HG03432 (cell line): ENCODE data around the gene CACNA2D3.

ENCODE experiments used
- ATAC-seq: cut with Tn5 transposase; IDR thresholded peaks from one replicate; pipeline ENCODE4 v1.9.1; 2021; ENCODE audit warnings: mild to moderate bottlenecking, moderate library complexity; ENCODE audit not compliant: unreplicated experiment

Gene CACNA2D3

DNA sequence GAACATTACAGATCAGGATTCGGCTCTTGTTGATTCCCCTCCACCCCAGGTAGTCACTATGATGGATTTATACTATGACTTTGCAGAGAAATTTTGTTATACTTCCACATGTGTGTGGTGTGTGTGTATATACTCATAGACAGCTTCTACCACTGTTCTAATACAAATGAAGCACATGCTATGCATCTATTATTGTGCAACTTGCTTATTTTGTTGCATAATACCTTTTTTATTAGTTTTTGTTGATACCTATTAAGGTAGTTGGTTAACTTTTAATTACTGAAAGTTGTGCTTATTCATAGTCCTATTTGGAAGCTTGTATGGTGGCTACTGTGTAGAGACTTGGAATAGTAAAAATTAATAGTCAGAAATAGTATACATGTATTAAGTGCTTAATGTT is 140.6 kb downstream of the CACNA2D3 start:
- ATAC-seq = no peak

DNA sequence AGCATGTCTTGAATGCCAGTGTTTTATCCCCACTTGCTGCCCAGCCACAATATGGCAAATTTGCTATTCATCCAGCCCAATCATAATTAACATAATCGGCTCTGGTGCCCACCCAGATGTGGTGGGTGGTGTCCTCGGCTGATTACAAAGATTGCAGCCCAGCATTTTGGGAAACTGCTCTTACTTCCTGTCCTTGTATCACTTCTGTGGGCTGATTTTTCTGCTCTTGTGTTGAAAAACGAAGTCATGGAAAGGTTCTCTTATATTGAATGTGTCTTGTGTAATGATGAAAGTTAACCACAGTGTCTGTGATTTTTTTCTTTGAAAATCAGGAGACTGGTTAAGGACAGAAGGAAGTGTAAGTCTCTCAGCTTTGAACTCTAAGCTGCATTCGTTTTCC is 141.7 kb downstream of the CACNA2D3 start:
- ATAC-seq = no peak

DNA sequence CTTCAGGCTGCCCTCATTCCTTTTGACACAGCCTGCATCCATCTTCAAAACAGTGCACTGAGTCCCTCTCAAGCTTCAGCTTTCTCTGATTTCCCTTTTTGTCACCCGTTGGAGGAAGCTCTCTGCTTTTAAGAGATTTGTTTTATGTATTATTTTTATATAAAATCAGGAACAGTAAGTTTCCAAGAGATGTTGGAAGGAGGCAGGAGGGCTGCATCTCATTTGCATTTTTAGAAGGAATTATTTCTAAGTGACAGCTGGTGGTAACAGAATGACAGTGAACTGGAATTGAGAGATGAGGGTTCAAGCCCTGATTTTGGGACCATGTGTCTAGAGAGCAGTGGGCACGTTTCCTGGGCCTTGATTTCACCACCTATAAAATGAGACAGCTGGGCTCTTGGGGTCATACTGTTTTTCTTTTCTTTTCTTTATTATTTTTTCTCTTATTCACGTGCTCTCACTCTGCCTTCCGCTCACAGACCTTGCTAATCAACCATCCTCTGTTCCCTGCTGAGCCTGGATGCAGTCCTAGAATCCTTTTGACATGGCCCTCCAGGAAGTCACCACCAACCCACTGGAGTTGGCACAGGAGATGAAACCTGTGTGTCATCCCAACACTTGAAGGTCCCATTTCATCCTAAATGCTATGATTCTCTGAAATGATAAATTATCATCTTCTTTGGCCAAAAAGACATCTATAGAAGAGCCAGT is 148.6 kb downstream of the CACNA2D3 start:
- no peak for ATAC-seq

DNA sequence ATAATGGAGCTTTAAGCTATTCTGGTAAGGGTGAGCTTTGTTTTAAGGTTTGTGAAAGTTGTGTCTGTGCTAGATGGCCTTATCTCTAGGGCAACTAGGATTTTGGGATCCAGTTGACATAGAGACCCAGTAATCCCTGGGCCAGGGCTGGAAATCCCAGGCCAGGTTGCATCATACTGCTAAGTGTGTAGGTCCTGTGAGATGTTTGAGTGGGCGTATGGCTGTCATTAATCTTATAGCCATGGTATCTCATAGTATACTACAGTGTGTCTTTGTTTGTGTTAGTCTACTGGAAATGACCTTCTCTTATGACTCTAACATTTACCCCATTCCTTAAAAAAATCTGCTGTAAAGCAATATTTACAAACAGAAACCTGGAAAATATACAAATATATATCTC is 151.4 kb downstream of the CACNA2D3 start:
- no peak for ATAC-seq

DNA sequence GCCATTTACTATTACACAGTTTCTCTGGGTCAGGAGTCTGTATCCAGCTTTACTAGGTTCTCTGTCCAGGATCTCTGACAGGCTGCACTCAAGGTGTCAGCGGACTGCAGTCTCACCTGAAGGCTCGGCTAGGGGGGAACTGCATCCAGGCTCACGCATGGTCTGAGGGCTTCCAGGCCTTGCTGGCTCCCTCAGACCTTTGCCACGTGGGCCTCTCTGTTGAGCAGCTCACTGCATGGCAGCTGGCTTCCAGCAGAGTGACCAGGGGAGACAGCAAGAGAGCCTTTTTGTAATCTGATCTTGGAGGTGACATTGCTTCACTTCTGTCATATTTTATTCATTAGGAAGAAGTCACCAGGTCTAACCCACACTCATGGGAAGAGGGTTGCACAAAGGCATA is 152.3 kb downstream of the CACNA2D3 start:
- ATAC-seq = no peak

DNA sequence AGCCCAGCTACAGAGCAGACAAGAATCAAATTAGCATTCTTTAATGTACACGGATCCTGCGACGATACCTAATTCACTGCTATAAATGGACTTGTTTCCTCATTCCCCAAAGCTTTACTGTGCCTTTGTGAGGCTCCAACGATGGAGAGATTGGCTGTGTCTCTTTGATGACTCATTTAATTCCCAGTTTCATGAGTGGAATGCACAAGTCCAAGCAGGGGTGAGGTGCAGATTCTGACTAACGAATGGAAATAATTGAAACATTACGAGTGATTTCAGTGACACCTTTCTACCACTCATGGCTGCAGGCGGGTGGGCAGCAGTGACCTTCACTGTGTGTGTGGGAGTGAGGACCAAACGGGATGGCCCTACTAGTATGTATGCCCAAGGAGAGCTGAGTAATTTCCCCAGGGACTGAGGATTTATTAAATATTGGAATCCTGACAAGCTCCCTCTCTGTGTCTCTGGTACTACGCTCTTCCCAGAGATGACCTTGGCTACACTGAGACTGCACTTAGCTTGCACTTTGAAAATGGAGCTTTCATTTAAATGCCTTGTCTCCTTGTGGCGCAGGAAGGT is 156.7 kb downstream of the CACNA2D3 start:
- ATAC-seq = no peak

DNA sequence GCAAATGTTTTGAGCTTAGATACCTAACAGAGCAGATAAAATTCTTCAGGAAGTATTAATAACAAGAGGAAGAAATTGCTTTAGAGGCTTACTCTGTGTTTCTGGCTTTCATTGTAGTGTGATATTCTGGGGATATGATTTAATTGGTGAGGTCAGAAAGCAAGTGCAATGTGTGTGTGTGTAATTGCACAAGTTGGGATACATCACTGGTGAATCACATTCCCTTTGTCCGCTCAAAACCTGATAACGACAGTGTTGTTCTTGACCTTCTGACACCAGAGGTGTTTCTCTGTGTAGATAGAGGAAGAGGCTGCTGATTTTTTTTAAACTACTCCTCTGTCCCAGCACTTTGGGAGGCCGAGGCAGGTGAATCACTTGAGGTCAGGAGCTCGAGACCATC is 161.1 kb downstream of the CACNA2D3 start:
- ATAC-seq = no peak

DNA sequence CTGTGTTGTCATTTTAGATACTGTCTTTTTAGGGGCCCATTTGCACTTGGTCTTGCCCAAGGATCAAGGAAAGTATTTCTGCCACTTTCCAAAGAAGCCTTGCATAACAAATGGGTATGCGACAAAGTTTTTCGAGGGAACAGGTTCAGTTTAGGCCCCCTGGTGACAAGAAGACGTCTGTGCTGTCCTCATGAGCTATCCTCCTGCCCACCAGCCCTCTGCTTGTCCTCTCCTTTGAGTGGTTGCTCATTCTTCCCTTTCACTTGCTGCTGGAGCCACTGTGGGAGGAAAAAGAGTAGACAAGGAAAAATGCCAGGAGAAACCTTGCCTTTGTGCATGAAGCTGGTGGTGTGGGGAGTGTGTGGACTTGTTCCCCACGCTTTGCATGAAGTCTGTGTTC is 171.9 kb downstream of the CACNA2D3 start:
- ATAC-seq = no peak

DNA sequence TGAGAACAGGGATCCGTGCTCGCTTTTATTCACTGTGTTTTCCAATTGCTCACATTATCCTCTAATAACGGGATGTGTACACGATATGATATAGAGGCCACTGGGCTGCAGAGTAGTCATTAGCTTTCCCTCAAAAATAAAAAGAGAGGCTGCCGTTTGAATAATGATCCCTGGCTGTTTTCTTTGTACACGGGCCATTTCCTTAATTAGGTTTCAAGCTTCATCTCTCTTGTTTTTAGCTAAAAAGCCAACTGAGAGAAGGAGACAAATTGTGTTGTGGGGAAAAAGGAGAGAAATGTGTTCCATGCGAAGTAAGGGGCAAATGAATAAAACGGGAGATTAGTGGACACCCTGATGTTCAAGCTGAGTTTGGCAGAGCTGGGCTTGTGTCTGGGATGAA is 174.2 kb downstream of the CACNA2D3 start:
- no peak for ATAC-seq

DNA sequence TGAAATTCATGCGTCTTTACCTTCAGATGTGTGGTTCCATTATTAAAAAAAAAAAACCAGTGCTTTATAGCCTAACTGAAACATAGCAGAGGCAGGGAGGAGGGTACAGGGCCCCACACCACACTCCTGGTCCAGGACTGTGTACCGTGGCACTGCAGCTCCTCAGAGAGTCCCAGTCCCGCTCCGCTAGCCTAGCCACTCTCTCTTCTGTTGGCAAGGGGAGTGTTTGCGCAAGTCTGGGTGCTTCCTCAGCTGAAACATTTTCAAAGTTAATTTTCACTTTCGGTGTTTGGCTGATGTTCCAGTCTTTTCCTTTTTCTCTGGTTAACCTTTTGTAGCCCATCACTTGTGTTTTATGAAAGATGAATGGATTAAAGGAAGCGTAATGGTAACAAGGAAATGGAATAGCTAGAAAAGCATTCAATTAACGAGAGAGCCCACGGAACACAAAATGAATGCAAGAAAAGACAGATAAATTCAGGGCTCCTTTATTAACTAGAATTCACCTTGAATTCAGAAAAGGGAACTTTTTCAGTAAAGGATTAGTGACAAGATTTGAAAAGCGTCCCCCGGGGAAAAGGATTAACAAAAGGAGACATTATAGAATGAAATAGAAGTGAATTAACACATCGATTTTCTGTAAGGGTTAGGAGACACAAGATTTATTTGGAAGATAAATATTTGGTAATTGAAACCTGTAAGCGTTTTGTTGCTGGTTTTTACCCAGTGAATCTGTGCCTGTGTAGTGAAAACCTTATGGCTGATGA is 177.0 kb downstream of the CACNA2D3 start:
- ATAC-seq = no peak

DNA sequence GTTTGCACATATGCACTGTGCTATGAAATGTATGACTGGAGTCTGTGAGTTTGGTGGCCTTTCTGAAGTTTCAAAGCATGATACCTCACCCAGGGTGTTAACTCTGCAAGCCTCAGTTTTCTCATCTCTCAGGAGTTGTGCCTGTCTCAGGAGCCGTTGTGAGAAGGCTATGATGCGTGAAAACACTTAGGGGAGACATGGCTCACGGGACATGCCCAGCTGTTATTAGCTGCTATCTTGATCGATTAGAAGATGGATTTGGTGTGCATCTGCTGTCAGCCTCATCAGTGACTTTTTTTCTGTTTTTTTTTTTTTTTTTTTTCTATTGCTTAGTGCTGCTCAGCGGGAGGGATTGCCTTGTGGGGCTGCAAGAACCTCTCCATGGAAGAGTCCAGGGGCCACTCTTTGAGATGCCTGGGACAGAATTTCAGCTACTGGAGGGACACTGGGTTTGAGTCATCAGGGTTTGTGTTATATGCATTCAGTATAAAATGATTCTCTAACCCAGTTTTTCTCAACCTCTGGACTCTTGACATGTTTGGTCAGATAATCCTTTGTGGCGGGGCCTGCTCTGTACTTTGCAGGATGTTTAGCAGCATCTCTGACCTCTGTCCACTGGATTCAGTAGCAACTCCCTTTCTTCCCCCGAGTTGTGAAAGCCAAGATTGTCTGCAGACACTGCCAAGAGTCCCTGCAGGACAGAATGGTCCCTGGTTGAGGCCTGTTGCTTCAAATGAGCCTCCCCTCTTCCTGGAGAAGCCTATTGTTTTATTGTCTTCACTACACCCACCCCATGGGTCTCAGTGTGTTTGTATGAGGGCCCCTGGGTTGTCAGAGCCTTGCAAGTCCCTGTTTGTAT is 181.4 kb downstream of the CACNA2D3 start:
- ATAC-seq = no peak

DNA sequence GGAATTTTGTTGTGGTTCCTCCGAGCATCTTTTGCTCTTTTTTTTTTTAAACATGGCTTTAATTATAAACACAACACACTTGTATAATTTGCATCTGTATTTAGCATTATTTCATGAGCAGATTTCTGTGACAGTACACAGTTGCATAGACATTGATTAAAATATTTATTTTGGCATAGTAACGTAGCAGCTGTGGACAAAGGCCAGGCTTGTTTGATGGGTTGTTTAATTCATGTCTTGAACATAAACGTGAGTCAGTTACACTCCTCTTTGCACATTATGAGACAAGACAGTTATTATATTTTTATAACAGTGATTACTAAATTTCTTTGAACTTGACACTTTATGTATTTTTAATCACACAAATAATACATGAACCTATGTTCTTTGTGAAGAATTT is 182.5 kb downstream of the CACNA2D3 start:
- ATAC-seq = no peak

DNA sequence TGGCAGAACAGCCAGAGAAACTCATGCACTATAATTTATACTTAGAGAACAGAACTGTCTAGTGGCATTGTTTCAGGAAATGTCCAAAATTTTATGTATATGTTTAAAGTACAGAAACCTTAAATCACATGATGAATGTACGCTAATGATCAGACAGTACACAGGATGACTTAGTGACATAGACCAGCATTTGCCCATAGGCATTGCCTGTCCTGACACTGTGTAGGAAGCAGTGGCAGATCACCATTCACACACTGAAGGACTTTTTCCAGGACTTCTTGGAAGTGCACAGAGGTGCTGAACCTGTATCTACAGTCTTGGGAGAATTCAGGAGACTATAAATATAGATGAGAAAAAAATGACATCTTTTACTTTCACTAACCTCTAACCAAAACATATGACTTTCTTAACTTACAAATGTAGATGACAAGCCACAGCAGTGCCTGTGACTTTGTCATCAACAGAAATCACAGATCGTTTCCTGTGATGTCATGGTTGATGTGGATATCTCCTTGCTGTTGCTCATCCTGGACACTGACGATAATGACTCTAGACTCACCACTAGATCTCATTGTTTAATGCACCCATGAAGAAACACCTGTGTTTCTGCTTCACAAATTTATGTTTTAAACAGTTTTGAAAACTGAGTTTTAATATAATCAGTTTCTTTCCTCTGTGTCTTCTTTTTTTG is 183.2 kb downstream of the CACNA2D3 start:
- ATAC-seq = no peak

DNA sequence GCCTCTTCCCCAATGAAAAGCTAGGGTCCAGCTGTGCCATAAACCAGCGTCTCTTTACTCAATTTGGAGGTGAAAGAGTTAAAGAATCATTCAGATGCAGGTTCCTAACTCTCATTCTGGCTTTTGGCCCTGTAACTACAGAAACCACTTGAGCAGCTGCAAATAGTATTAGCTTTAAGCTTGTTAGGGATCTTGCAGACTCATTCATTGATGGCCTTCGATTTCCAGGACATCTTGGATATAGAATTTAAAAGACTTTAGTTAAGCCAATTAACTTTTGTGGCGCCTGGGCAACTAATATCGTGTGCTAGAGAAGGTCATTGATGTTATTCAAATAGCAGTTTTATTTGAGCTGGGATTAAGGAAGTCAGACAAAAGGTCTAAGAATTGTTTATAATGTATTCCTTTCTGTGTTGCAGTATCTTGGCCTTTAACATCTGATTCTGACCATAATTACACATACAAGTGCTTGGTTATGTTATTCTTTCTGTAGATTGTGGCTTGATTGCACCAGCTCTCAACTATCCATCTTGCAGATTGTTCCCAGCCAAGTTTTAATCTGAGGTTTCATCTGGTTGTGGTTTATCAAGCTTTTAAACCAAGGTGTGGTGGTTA is 185.3 kb downstream of the CACNA2D3 start:
- ATAC-seq = no peak

DNA sequence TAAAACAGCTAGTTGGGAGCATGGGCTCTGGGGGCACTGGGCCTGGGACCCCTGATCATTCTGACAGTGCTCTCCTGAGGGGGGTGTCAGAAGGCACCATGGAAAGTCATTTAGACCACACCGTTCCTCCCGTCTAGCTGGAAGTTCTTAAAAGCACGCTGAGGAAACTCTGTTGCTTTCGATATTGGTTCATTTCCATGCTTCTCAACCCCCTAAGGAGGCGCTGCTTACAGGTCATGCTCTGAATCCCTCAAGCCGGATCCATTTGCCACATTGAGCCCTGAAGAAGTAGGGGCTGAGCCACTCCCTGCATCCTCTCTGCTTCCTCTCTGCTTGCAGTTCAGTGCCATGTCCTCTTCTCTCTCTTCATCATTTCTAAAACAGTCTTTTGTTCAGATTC is 187.2 kb downstream of the CACNA2D3 start:
- no peak for ATAC-seq

DNA sequence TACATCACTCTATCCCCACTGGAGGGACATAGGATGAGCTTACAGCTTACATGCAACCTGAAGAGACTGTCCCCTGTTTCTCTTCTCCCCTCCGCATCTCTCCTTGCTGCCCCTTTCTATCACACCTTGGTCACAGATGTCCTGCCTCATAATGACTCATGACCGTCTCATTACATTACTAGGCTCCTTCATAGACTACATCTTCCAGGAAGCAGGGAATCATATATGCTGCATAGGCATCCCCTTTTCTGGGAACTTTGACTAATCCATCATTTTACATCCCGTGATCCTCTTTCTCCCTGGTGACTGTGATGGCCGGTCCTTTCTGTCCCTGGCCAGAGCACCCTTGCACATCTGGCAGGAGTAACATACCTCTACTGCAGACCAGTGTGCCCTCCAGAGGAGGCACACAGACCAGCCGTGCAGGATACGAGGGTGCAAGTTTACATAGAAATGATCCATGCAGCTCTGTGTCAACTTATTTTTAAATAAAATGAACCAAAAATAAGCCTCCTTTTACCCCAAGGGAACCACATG is 188.9 kb downstream of the CACNA2D3 start:
- ATAC-seq = no peak

DNA sequence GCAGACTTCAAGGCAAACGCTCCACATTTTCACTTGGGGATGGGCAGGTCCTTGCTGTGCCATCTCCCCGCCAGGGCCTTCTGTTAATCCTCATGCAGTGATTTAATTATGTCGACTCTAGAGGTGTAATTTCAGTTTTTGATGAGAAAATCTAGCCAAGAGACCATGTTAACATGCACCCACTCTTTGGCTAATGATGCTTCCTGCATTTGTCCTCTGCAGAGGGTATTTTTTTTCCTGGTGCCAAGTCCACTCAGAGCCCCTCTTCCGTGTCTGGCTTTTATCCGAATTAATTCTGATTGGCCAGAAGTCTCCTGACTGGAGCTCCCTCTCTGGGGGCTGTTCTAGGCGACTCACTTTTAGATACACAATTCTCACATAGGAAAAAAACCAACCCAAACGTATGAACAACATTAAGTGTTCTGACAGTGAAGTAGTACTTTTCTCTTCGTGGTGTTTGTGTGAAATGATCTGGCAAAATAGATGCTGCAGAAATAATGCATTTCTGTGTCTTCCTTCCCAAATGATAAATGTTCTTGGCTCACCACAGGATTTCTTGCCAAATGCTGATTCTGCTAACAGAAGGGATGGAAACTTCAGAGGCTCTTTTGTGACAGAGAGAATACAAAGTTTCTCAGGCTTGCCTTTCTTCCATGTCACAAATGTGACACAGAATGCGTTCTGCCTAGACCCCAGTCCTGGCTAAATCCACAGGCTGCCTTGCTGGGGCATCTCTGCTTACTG is 190.0 kb downstream of the CACNA2D3 start:
- no peak for ATAC-seq

DNA sequence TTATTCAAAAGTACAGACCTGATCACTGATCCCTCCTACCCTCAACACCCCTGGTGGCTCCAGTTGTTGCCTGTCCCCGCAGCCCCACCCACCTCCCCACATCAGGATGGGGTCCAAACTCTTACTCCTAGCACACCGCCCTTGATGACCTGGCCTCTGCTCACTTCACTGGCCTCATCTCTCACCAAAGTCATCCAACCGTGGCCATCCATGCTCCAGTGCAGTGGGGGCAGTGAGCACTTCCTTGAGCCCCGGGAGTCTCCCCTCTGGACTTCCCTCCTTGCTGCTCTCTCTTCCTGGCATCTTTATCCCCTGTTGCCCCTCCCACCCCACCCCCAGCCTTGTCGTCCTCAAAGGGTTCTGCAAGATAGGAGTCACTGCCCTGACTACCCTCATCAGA is 191.1 kb downstream of the CACNA2D3 start:
- no peak for ATAC-seq

DNA sequence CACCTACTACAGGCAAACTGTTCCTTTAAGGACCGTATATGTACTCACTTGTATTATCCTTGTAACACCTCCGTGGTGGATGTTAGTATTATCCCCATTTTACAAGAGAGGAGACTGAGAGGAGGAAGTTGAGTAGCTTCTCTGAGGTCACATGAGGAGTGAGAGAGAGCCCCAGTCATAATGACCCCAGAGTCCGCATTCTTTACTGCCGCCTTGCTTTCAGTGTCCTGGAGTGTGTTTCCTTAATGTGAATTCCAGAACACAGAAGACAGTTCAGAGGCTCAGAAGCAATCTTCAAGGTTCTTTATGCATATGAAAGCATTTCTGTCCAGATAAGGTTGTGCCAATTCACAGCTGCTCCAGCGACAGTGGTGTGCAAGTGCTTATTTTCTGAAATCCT is 199.2 kb downstream of the CACNA2D3 start:
- ATAC-seq = no peak
